ENCODE data around the gene RDH14.

RDH14 gene

GRCh38 chr2:18560797-18561085 lies 288 bp upstream of the RDH14 start:
- DNase-seq (ENCODE audit: low spot score), result no peak

- peak; percentile 7 for DNase-seq (ENCODE audit: low spot score)
These were observed 872 bp downstream of the RDH14 start for GRCh38 chr2:18559531-18560030.

GRCh38 chr2:18558458-18558857 lies 2.0 kb downstream of the RDH14 start:
- no peak for DNase-seq (ENCODE audit: low spot score)

GRCh38 chr2:18557121-18557520 lies 3.3 kb downstream of the RDH14 start:
- no peak for DNase-seq (ENCODE audit: low spot score)

- DNase-seq (ENCODE audit: low spot score), result no peak
These were observed 7.9 kb downstream of the RDH14 start for GRCh38 chr2:18552351-18553077.

- DNase-seq (ENCODE audit: low spot score), result no peak
These were observed 8.8 kb downstream of the RDH14 start for GRCh38 chr2:18551623-18552022.

- no peak for DNase-seq (ENCODE audit: low spot score)
These were observed 9.3 kb downstream of the RDH14 start for GRCh38 chr2:18551169-18551568.

GRCh38 chr2:18550433-18550832 lies 10.0 kb downstream of the RDH14 start:
- no peak for DNase-seq (ENCODE audit: low spot score)

- DNase-seq (ENCODE audit: low spot score), result no peak
These were observed 11.4 kb downstream of the RDH14 start for GRCh38 chr2:18549083-18549482.

- no peak for DNase-seq (ENCODE audit: low spot score)
These were observed 11.8 kb downstream of the RDH14 start for GRCh38 chr2:18548621-18549020.

GRCh38 chr2:18546567-18546966 lies 13.9 kb downstream of the RDH14 start:
- no peak for DNase-seq (ENCODE audit: low spot score)

GRCh38 chr2:18545384-18545783 lies 15.1 kb downstream of the RDH14 start:
- DNase-seq (ENCODE audit: low spot score), result peak; percentile 55

- no peak for DNase-seq (ENCODE audit: low spot score)
These were observed 16.3 kb downstream of the RDH14 start for GRCh38 chr2:18544171-18544570.

GRCh38 chr2:18540872-18541271 lies 19.6 kb downstream of the RDH14 start:
- no peak for DNase-seq (ENCODE audit: low spot score)

GRCh38 chr2:18536697-18537096 lies 23.8 kb downstream of the RDH14 start:
- DNase-seq (ENCODE audit: low spot score), result no peak

GRCh38 chr2:18536100-18536499 lies 24.4 kb downstream of the RDH14 start:
- peak; percentile 50 for DNase-seq (ENCODE audit: low spot score)

- no peak for DNase-seq (ENCODE audit: low spot score)
These were observed 29.3 kb downstream of the RDH14 start for GRCh38 chr2:18531194-18531593.

- DNase-seq (ENCODE audit: low spot score), result no peak
These were observed 32.6 kb downstream of the RDH14 start for GRCh38 chr2:18527822-18528221.

GRCh38 chr2:18527326-18527725 lies 33.1 kb downstream of the RDH14 start:
- no peak for DNase-seq (ENCODE audit: low spot score)

GRCh38 chr2:18526429-18526828 lies 34.0 kb downstream of the RDH14 start:
- no peak for DNase-seq (ENCODE audit: low spot score)

- no peak for DNase-seq (ENCODE audit: low spot score)
These were observed 34.6 kb downstream of the RDH14 start for GRCh38 chr2:18525852-18526251.

- no peak for DNase-seq (ENCODE audit: low spot score)
These were observed 35.2 kb downstream of the RDH14 start for GRCh38 chr2:18525236-18525635.

- DNase-seq (ENCODE audit: low spot score), result no peak
These were observed 37.8 kb downstream of the RDH14 start for GRCh38 chr2:18522484-18523146.
